SU-DHL-6 (cell line): ENCODE results near the gene CD109.

Experiments
- H2AFZ ChIP-seq: fragments of 200-600 bp; sonication (generic); 2 replicates; pipeline ENCODE4 v1.6.1; 2014; ENCODE audit warnings: low read depth, mild to moderate bottlenecking, moderate library complexity, mixed read lengths, antibody characterized with exemption, low read length; ENCODE audit not compliant: severe bottlenecking
- H3F3A ChIP-seq: fragments of 200-600 bp; shearing (Covaris generic); 2 replicates; pipeline ENCODE4 v1.6.0; 2016; ENCODE audit warnings: antibody characterized with exemption, mild to moderate bottlenecking; ENCODE audit not compliant: insufficient read depth
- H3K27ac ChIP-seq: fragments of 200-600 bp; sonication (generic); 2 replicates; pipeline ENCODE4 v1.5.1; 2016; ENCODE audit warnings: low read depth, mild to moderate bottlenecking, low read length, moderate library complexity, mixed read lengths
- H3K27me3 ChIP-seq: fragments of 200-600 bp; sonication (generic), shearing (Covaris generic); 2 replicates; pipeline ENCODE4 v1.6.0; 2014; ENCODE audit warnings: mild to moderate bottlenecking, low read length
- H3K36me3 ChIP-seq: fragments of 200-600 bp; sonication (generic); 2 replicates; pipeline ENCODE4 v1.6.1; 2014; ENCODE audit warnings: mild to moderate bottlenecking, low read length, mixed read lengths
- H3K4me2 ChIP-seq: fragments of 300-600, 200-600 bp; shearing (Covaris generic), sonication (generic); 2 replicates; pipeline ENCODE4 v1.6.0; 2014; ENCODE audit warnings: low read length, low read depth, mild to moderate bottlenecking; ENCODE audit not compliant: poor library complexity, severe bottlenecking
- H3K4me3 ChIP-seq: fragments of 200-600 bp; sonication (generic); 2 replicates; pipeline ENCODE4 v1.5.1; 2014; ENCODE audit warnings: antibody characterized with exemption, low read length, mild to moderate bottlenecking, mixed read lengths; ENCODE audit not compliant: insufficient read depth, poor library complexity, severe bottlenecking
- H3K79me2 ChIP-seq: fragments of 200-600 bp; sonication (generic); 2 replicates; pipeline ENCODE4 v1.6.1; 2014; ENCODE audit warnings: mild to moderate bottlenecking, low read length, moderate library complexity; ENCODE audit not compliant: insufficient read depth
- H3K9ac ChIP-seq: fragments of 200-600 bp; sonication (generic); 2 replicates; pipeline ENCODE4 v1.7.0; 2014; ENCODE audit warnings: mild to moderate bottlenecking, low read length
- H3K9me2 ChIP-seq: fragments of 200-600 bp; sonication (generic); replicated peaks from 2 replicates; pipeline ENCODE4 v1.6.1; 2014; ENCODE audit warnings: low read length; ENCODE audit not compliant: insufficient read depth
- H3K9me3 ChIP-seq: fragments of 200-600 bp; sonication (generic); 2 replicates; pipeline ENCODE4 v1.6.1; 2014; ENCODE audit warnings: low read length, mixed read lengths; ENCODE audit not compliant: insufficient read depth
- H4K20me1 ChIP-seq: fragments of 200-600 bp; sonication (generic); 2 replicates; pipeline ENCODE4 v1.6.1; 2014; ENCODE audit warnings: low read depth, mild to moderate bottlenecking, antibody characterized with exemption, low read length, moderate library complexity, mixed read lengths
- EZH2phosphoT487 ChIP-seq: fragments of 200-600 bp; sonication (generic), shearing (Covaris generic); conservative IDR thresholded peaks from 2 replicates; pipeline ENCODE4 v1.6.1; 2018; ENCODE audit warnings: mild to moderate bottlenecking, antibody characterized with exemption, low read length, moderate library complexity, mixed read lengths
- TF ChIP-seq, protein P1 (sequence below): fragments of 200-600 bp; sonication (generic); IDR thresholded peaks from one replicate; pipeline ENCODE4 v1.5.1; 2017; ENCODE audit warnings: antibody characterized with exemption, mild to moderate bottlenecking, low read length, moderate library complexity; ENCODE audit not compliant: insufficient read depth, poor library complexity, severe bottlenecking

Gene CD109

DNA sequence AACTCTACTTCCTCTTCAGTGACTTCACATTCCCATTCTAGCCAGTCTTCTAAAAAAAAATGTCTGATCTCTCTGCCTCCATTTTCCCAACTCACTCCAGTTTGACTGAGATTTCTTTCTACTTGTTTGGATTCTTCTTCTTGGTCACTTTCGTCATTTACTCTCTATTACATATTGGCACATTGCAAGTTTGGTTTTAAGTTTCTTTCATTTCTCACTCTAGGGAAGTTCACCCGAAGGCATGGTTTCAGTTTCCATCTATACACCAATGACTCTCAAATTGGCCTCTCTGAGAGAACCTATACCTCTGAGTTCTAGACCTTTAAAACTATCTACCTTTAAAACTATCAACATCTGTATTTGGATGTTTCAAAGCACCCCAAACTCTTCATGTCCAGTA lies 51.3 kb downstream of the CD109 start:
- H3K27ac ChIP-seq: no peak overlapping the region
- TF ChIP-seq, protein P1, sequence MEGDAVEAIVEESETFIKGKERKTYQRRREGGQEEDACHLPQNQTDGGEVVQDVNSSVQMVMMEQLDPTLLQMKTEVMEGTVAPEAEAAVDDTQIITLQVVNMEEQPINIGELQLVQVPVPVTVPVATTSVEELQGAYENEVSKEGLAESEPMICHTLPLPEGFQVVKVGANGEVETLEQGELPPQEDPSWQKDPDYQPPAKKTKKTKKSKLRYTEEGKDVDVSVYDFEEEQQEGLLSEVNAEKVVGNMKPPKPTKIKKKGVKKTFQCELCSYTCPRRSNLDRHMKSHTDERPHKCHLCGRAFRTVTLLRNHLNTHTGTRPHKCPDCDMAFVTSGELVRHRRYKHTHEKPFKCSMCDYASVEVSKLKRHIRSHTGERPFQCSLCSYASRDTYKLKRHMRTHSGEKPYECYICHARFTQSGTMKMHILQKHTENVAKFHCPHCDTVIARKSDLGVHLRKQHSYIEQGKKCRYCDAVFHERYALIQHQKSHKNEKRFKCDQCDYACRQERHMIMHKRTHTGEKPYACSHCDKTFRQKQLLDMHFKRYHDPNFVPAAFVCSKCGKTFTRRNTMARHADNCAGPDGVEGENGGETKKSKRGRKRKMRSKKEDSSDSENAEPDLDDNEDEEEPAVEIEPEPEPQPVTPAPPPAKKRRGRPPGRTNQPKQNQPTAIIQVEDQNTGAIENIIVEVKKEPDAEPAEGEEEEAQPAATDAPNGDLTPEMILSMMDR: no peak

DNA sequence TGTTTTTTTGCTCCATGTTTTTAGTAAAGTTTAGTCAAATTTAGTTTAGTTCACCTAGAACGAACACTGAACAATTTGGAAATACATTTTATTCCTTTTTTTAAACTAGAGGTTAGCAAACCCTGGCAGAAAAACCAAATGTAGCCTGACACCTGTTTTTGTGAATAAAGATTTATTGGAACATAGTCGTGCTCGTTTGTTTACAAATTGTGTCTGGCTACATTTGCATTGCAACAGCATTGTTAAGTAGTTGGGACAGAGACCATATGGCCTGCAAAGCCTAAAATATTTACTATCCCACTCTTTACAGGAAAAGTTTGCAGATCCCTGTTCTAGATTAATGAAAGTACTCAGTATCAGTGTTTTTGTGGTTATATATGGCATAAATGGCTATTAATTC lies 56.9 kb downstream of the CD109 start:
- Histone ChIP-seq H3K4me3 (no peak overlapping the region), H3K79me2 (no peaks in the 10 kb centered on the region), H3K9me3 (no peaks in the 10 kb centered on the region), H3K27ac (no peak overlapping the region), H3K9me2 (no peaks in the 10 kb centered on the region), H3K9ac (no peak overlapping the region), H4K20me1 (no peaks in the 10 kb centered on the region), H2AFZ (no peak overlapping the region), H3K4me2 (no peak overlapping the region), H3F3A (no peaks in the 10 kb centered on the region), H3K36me3 (no peaks in the 10 kb centered on the region), H3K27me3 (no peaks in the 10 kb centered on the region)
- no peak for TF ChIP-seq EZH2phosphoT487
- TF ChIP-seq, protein P1: no peak

More for the DNA sequence above, 51.3 kb downstream of the CD109 start:
- H3K9me3 ChIP-seq: no peaks in the 10 kb centered on the region
- H3F3A ChIP-seq: no peaks in the 10 kb centered on the region
- peak overlapping the region; percentile 41 for H3K4me2 ChIP-seq
- no peaks in the 10 kb centered on the region for H3K27me3 ChIP-seq
- H3K9me2 ChIP-seq: no peaks in the 10 kb centered on the region
- no peaks in the 10 kb centered on the region for H3K36me3 ChIP-seq
- H2AFZ ChIP-seq: no peak overlapping the region
- H3K79me2 ChIP-seq: no peaks in the 10 kb centered on the region
- no peak overlapping the region for H3K9ac ChIP-seq
- H3K4me3 ChIP-seq: no peak overlapping the region
- H4K20me1 ChIP-seq: no peaks in the 10 kb centered on the region

DNA sequence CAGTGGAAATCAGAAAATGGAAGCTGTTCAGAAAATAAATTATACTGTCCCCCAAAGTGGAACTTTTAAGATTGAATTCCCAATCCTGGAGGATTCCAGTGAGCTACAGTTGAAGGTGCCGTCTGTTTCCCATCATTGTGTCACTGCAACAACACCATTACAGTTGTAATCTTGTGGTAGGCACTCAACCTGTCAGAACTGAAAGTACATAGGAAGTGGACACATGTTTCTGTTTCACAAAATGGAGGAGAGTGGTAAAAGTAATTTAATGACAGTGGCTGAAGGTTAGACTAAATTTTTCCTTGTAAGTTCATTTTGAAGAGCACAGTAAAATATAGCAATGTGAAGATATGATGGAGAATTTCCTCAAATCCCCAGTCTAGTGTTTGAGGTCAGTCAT lies 70.0 kb downstream of the CD109 start:
- H4K20me1 ChIP-seq: no peaks in the 10 kb centered on the region
- no peak overlapping the region for H3K4me2 ChIP-seq

More for the DNA sequence above, 70.0 kb downstream of the CD109 start:
- Histone ChIP-seq H3K27me3 (no peaks in the 10 kb centered on the region), H3K9ac (no peak overlapping the region), H3F3A (no peaks in the 10 kb centered on the region), H3K79me2 (no peaks in the 10 kb centered on the region), H3K4me3 (no peak overlapping the region), H3K36me3 (no peaks in the 10 kb centered on the region), H3K9me2 (no peaks in the 10 kb centered on the region), H3K27ac (no peak overlapping the region), H2AFZ (no peak overlapping the region), H3K9me3 (no peaks in the 10 kb centered on the region)
- no peak for TF ChIP-seq EZH2phosphoT487
- TF ChIP-seq, protein P1: no peak
